HG02623 (cell line): ENCODE measurements around the gene PPCDC.
A peak's percentile ranks its signal among the peaks of the same experiment; 100 is the strongest.

ENCODE experiments used
- ATAC-seq: cut with Tn5 transposase; IDR thresholded peaks from one replicate; pipeline ENCODE4 v1.9.1; 2021; ENCODE audit warnings: moderate library complexity; ENCODE audit not compliant: unreplicated experiment

PPCDC gene

DNA sequence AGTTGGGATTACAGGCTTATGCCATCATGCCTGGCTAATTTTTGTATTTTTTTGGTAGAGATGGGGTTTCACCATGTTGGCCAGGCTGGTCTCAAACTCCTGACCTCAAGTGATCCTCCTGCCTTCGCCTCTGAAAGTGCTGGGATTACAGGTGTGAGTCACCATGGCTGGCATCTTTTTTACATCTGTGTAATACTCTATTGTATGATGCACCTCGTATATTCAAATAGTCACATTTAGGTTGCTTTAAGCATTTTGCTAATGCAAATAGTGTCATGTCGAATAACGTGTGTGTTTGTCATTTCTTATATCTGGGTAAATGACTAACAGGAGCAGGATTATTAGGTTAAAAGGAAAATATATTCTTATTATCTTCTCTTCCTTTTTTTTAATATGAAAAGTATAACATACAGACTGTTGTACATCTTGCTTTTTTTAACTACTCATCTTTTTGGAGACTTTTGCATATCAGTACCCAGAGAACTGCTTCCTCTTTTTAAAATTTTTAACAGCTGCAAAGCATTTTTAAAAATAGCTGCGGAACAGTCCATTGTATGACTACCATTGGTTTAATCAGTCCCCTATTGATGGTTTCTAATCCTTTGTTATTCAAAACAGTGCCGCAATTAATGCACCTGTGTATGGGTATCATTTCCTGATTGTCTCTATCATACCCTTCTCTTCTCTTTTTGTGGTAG, 14.6 kb upstream of the PPCDC start:
- ATAC-seq: no peak

DNA sequence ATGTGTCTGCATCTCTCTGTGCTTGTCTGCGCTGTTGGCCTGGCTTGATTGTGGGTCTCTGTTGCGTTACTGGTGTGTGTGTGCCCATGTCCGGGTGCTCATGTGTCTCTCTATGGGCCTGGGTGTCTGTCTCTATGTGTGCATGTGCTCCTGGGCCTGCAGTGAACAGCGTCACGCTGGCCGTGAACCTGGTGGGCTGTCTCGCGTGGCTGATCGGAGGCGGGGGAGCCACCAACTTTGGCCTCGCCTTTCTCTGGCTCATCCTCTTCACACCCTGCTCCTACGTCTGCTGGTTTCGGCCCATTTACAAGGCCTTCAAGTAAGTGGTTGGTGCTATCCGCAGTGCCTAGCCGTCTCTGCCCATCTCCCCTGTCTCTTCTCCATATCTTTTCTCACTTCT, 7.0 kb upstream of the PPCDC start:
- ATAC-seq: no peak

DNA sequence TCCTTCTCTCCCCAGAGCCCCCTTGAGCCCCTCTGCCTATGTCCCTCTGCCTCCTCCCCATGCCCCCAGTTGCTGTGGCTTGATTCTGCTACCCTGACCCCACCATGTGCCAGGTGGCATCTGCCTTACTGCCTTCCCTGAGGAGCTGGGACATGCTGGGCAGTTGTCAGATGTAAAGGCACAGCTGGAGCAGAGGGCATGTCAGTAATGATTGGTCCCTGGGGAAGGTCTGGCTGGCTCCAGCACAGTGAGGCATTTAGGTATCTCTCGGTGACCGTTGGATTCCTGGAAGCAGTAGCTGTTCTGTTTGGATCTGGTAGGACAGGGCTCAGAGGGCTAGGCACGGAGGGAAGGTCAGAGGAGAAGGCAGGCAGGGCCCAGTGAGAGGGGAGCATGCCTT, 3.5 kb upstream of the PPCDC start:
- no peak for ATAC-seq

DNA sequence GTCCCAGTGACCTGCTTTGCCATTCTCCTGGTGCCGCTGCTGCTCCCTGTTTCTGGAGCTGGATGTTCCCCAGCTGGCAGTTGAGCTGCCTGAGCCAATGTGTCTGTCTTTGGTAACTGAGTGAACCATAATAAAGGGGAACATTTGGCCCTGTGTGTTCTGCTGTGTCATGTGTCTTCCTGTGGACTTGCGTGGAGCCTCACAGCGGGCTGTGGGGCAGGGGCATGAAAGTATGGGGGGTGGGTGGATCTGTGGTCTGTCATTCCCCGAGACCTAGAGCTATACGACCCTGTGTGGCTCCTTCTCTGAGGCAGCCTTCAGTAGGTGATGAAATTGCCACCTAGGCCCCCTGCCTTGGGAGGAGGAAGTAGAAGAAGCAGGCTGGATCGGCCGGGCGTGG, 2.0 kb upstream of the PPCDC start:
- no peak for ATAC-seq

DNA sequence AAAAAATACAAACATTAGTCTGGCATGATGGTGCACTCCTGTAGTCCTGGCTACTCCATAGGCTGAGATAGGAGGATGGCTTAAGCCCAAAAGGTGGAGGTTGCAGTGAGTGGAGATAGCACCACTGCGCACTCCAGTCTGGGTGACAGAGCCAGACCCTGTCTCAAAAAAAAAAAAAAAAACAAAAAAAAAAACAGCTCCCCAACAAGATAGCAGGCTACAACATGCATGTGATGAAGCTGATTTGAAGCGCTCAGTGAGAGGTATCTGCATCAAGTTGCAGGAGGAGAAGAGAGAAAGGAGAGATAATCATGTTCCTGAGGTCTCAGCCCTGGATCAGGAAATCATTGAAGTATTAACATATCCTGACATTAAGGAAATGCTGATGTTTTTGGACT, 608 bp upstream of the PPCDC start:
- no peak for ATAC-seq

DNA sequence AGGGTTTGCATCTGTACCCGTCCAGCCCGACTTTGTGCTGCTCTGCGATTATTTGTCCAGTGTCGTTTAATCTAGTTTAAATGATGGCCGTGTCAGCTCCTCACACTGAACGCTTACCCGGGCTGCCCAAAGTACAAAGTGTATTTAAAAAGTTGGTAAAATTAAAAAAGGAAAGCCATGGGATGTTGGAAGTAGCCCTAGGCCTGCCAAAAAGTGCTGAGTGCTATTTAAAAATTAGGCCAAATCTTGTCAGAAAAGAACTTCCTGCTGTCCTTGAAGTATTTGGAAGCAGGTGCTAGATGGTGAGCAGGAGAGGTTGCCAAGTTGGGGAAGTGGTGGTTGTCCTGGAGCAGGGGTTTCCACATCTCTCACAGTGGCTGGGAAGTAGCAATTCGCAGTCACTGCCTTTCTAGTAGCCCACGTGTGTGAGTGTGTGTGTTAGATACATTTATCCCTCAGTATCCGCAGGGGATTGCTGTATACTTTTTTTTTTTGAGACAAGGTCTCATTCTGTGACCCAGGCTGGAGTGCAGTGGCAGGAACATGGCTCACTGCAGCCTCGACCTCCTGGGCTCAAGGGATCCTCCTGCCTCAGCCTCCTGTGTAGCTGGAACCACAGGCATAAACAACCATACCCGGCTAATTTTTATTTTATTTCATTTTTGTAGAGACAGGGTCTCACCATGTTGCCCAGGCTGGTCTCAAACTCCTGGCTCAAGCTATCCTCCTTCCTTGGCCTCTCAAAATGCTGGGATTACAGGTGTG, 664 bp downstream of the PPCDC start:
- no peak for ATAC-seq

DNA sequence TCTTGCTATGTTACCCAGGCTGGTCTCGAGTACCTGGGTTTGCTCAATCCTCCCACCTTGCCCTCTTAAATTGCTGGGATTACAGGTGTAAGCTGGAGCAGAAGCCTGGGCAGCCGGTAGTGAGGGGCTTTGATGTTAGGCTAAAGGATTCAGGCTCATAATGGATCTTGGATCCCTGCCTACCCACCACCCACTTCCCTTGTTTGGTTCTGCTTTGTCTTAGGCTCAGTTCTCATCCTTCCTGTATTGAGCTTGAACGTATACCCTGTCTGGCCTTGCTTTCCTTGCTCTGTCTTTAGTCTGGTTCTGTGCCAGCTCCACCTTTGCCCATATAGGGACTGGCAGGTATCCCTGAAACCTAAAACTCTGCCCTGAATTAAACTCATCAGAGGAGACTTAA, 1.7 kb downstream of the PPCDC start:
- ATAC-seq: no peak

DNA sequence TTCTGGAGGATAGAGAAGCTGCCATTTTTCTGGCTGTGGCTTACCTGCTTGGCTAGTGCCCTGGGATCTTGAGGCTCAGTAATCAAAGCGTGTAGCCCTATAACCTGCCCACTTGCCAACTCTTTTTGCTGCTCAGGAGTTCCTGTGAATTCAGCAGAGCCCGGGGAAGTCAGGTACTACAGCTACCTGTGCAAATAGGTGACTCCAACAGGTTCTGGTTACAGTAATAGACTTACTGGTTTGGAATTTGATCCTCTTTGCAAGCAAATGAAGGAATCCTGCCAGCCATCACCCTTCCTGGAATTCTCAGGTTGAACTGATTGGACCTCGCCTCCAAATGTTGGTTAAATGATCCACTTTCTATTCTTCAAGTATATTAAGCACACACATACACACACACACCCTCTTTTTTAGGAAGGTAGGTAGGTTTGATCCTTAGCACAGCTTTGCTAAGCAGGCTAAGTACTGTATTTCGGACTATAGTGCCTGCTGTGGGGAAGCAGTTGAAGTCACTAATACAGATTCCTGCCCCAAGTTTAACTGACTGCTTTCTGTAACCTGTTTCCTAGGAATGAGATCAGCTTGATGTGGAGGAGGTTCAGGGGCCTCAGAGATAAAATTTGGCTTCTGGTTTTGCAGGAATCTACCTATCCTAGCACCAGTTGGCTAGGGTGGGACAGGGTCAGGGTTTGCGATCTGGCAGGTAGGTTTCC, 2.3 kb downstream of the PPCDC start:
- ATAC-seq: no peak

DNA sequence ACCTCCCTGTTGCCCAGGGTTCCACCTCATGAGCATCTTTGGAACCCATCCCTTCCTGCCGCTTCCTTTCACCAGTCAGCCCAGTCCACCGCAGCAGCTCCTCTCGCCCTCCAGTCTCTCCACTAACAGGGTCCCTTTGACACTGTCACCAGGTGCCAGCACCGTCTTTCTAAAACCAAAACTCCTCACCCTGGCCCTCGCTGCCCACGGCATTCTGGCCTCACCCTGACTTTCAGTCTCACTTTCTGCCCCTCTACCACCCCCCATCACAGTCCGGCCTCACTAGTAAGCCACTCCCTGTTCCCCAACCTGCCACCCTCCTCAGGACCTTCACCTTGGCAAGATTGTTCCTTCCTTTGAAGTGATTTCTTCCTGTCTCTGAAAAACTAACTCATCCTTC, 4.2 kb downstream of the PPCDC start:
- ATAC-seq: no peak

DNA sequence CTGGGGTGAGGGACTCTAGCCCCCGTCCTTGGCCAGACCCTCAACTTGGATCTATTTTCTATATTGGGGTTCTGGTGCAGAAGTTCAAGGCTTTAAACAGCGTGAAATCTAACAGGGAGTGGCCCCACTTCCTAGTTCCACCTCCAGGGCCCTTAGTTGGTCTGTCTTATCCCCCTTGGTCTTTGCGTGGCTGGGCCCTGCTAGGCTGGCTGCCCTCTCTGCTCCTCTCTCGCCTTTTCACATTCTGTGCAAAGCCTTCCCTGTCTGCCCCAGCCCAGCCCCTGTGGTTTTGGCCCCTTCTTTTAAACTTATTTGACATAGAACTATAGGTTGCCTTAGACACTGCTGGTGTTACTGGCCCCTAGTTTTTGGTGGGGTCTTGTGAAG, 5.6 kb downstream of the PPCDC start:
- no peak for ATAC-seq

DNA sequence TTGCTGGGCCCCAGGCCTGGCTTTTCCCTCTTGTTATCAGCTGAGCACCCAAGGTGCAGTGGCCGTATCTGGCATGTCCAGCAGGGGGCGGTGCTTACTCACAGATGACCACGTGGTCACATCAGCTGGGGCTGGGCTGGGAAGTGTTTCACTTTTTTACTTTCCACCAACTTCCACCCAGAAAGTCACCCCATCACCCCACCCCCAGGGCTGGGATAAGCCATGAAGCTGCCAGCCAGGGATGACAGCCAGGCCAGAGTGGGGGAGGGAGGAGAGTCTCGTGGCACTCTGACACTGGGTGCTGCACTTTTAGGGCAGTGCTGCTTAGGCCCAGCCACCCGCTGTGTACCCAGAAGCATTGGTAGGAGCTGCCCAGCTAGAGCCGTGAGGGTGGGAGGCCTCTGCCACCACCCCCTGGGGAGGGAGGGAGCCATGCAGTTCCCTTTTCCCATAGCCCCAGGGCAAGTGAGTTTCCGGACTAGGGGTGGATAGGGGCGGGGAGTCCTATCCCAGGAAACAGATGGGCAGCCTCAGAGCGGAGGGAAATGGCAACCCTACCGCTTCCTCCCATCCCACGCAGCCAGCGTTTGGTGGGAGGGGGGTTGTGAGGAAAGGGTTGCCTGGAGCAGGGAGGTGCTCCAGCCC, 6.1 kb downstream of the PPCDC start:
- no peak for ATAC-seq

DNA sequence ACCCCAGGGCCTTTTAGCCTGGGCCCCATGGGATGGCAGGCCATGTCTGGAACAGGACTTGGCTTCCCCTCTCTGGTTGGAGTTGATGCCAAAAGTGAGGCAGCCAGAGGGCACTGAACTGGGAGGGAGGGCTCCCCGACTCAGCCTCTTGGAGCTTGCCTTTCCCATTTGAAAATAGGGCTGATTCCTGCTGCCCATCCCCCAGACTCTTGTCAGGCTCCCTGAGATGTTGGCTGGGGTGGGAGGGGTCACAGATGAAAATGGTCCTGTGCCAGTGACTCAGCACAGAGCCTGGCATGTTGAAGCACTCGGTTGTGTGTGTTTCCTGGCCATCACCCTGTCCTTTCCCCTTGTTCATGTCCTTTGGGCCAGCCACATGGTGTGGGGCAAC, 6.6 kb downstream of the PPCDC start:
- no peak for ATAC-seq

DNA sequence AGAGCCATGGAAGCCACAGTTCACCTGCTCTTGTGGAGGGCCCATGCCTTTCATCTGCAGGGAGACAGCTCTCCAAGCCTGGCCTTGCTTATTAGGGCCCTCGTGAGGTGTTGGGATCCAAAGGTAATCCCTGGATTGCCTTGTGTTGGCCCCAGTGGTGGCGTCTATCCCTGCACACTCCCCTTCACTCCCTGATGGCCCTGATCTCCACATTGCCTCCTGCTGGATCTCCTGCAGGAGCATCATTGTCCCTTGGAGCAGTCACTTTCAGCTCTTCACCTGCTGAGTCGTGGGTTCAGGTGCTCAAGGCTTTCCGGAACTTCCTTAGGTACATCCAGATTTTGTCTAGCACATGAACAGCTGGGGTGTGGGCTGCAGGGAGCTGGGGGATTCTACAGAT, 7.0 kb downstream of the PPCDC start:
- ATAC-seq: no peak

DNA sequence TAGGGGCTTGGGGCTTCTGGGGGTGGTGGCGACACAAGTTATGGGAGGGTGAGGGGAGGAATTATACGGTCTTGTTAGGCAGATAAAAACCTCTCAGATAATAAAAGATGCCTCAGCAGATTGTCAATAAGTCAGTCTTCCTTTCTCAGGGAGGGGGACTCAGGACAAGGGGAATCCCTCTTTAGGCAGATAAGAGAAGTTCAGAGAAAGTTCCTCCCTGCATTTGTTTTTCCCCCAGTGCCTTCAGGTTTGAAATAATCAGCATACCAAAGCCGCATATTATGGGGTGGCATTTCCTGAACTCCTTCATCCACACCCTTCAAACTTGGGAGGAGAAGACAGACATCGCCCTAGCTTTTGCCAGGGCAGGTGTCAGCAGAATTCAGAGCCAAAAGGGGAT, 8.5 kb downstream of the PPCDC start:
- no peak for ATAC-seq

DNA sequence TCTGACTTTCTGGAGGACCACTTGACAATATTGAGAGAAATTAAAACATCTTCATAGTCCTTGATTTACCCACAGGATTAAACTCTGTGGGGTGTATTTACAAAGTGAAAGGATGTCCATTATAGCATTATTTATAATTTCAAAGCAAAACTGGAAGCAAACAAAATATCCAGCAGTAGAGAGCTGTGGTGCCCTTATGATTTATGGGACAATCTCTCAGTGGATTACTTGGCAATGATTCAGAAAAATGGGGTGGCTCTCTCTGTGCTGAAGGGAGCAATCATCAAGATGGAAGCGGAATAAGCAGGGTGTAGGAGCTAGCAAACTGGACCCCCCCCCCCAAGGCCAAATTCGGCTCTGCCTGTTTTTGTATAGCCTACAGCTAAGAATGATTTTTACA, 9.0 kb downstream of the PPCDC start:
- ATAC-seq: no peak

DNA sequence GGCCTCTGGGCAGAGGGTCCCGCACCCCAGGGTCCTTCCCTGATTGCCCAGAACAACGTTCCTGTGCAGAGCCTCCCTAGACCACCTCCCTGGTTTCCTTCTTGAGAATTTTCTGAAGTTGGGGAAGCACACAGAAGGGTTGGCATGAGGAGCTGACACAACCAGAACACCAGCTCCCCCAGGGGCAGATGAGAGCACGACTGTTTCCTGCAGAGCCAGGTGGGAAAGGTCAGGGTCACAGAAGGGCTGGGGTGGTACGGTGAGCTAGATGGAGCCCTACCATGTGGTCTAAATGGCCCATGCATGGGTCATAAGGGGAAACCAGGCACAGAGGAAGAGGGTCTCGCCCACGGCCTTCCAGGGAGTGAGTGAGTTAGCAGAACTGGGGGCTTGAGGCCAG, 10.4 kb downstream of the PPCDC start:
- no peak for ATAC-seq

DNA sequence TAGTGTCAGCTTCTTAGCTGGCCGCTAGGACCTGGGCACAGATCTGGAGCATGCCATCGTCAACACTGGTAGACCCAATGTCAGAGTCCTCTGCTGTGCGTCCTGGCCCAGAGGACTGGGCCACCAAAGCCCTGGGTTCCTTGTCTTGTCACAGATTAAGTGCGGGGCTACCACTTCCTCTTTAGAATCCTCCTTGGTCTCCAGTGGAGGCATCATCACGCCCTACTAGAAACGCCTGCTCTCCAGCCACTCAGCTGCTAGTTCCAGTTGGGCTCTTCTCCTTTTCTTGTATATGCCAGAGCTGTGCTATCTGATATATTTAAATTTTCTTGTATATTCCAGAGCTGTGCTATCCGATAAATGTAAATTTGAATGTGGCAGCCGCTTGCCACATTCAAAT, 11.2 kb downstream of the PPCDC start:
- ATAC-seq: no peak

DNA sequence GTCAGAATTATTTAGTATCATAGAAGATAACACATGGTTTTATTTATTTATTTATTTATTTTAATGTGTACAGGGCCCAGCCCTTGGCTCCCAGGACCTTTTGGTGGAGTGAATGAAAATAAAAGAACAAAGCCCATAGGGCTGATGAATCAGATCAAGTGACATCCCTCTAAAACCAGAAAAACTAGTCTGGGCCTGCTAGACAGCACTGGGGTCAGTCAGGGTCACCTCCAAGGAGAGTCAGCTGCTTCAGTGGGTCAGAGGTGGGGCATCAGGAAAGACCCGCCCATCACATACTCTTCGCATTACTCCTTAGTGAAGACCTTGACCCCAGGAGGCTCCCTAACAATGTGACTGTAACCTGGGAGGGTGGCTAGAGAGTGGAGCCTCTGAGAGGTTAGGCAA, 12.8 kb downstream of the PPCDC start:
- no peak for ATAC-seq

DNA sequence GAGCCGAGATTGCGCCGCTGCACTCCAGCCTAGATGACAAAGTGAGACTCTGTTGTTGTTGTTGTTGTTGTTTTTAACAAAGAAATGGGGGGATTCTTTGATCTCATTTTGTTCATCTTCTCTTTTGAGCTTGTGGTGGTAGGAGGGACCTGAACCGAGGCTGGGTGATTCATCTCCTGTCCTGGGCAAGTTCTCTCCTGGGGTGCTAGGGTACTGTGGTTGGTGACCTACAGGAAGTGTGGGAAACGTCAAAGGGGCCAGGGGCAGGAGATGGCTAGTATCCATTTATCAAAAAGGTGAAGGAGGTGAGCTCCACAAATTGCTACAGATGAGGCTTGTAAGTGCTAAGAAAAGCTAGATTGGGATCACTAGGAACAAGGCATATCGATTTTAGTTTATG, 14.3 kb downstream of the PPCDC start:
- no peak for ATAC-seq

DNA sequence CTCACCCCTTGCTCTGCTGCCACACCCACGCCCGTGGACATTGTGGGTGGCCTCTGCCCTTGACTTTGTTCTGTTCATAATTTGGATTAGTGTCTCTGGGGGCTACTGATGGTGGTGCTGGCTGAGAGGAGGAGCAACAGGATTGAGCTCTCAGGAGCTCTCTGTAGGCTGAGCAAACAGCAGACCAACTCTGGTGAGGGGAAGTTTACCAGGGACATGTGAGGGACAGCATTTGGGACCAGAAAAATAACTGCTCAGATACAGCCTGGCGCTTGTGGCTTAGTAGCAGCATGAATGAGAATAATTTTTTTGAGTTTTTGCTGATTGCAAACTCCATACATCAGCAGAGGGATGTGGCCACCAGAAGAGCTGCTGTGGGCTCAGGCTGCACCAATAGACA, 14.8 kb downstream of the PPCDC start:
- no peak for ATAC-seq

DNA sequence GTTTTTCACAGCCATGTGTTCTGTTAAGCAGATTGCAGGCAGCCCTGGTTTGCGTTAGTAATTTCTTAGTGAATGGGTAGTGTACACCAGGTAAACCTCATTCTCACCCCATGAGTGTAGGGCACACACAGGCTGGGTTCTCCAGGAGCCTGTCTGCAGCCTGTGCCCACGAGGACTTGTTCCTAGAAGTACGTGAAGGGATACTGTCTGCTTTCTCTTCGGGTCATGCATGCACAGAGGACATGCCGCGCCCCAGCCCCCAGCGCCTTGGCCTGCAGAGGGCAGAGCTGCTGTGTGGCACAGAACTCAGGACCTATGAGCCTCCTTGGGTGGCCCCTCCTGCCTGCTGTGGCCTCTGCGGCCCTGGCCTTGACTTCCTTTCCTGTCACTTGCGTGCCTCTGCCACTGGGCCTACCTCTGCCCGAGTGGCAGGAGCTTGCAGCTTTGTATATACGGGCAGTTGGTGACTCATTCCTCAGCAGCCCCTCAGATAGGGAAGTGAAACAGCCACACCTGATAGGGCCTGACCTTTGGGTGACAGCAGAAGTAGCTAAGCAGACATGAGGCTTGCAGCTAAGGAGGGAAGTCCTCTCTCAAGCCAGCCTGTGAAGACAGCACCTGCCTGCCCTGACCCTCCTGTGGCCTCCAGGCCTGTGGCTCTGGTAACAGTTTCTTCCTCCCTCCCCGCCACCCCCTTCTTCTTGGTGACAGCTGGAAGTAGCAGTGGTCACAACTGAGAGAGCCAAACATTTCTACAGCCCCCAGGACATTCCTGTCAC, 19.5 kb downstream of the PPCDC start:
- peak; percentile 69 for ATAC-seq
